SH-SY5Y (cell line): ENCODE results near the gene DSCAM.
A peak's percentile ranks its signal among the peaks of the same experiment; 100 is the strongest.

Experiments
- GATA2 ChIP-seq: IDR thresholded peaks from 2 replicates; pipeline ENCODE4 v1.6.1; 2011; ENCODE audit warnings: mild to moderate bottlenecking, low read depth, low read length
- GATA3 ChIP-seq: IDR thresholded peaks from 2 replicates; pipeline ENCODE4 v1.6.1; 2011; ENCODE audit warnings: low read depth, mild to moderate bottlenecking, low read length, moderate library complexity

The DSCAM gene

GRCh38 chr21:40270047-40270446 is 576.9 kb downstream of the DSCAM start:
- TF ChIP-seq GATA2, result no peak

- TF ChIP-seq GATA2 (no peak), GATA3 (no peak)
These were observed 577.7 kb downstream of the DSCAM start for GRCh38 chr21:40269239-40269638.

- no peak for TF ChIP-seq GATA3
- TF ChIP-seq GATA2, result no peak
These were observed 589.6 kb downstream of the DSCAM start for GRCh38 chr21:40257342-40257741.

GRCh38 chr21:40255518-40256444 is 591.2 kb downstream of the DSCAM start:
- TF ChIP-seq GATA2 (no peak), GATA3 (no peak)

GRCh38 chr21:40254540-40255465 is 592.2 kb downstream of the DSCAM start:
- peak; percentile 96 for TF ChIP-seq GATA2
- TF ChIP-seq GATA3, result peak; percentile 97

- TF ChIP-seq GATA2 (peak; percentile 31; the same call in 1 of the 2 replicates), GATA3 (no peak)
These were observed 593.8 kb downstream of the DSCAM start for GRCh38 chr21:40253112-40253511.

GRCh38 chr21:40250514-40251294 is 596.3 kb downstream of the DSCAM start:
- TF ChIP-seq GATA3 (no peak), GATA2 (no peak)

GRCh38 chr21:40244981-40245380 is 602.0 kb downstream of the DSCAM start:
- TF ChIP-seq GATA3, result no peak

GRCh38 chr21:40243685-40244084 is 603.3 kb downstream of the DSCAM start:
- TF ChIP-seq GATA3 (no peak), GATA2 (no peak)

GRCh38 chr21:40242586-40243265 is 604.2 kb downstream of the DSCAM start:
- TF ChIP-seq GATA3 (no peak), GATA2 (no peak)

- TF ChIP-seq GATA3 (no peak), GATA2 (no peak)
These were observed 611.4 kb downstream of the DSCAM start for GRCh38 chr21:40235528-40235927.

- TF ChIP-seq GATA2, result no peak
- TF ChIP-seq GATA3, result no peak
These were observed 615.0 kb downstream of the DSCAM start for GRCh38 chr21:40231979-40232378.

GRCh38 chr21:40227096-40227495 is 619.9 kb downstream of the DSCAM start:
- TF ChIP-seq GATA3, result no peak
- no peak for TF ChIP-seq GATA2

GRCh38 chr21:40215941-40216340 is 631.0 kb downstream of the DSCAM start:
- TF ChIP-seq GATA3 (no peak), GATA2 (no peak)
